GM19023 (cell line): Measurements from ENCODE around the gene DNAJB11.
"Not testable (repeated sequence)": the region's sequence is repeated elsewhere in the genome, so short reads cannot be mapped to it uniquely, and the experiment has no call there.

Experiments
- ATAC-seq: cut with Tn5 transposase; IDR thresholded peaks from one replicate; pipeline ENCODE4 v1.9.1; 2021; ENCODE audit warnings: mild to moderate bottlenecking, moderate library complexity; ENCODE audit not compliant: unreplicated experiment

Gene DNAJB11

DNA sequence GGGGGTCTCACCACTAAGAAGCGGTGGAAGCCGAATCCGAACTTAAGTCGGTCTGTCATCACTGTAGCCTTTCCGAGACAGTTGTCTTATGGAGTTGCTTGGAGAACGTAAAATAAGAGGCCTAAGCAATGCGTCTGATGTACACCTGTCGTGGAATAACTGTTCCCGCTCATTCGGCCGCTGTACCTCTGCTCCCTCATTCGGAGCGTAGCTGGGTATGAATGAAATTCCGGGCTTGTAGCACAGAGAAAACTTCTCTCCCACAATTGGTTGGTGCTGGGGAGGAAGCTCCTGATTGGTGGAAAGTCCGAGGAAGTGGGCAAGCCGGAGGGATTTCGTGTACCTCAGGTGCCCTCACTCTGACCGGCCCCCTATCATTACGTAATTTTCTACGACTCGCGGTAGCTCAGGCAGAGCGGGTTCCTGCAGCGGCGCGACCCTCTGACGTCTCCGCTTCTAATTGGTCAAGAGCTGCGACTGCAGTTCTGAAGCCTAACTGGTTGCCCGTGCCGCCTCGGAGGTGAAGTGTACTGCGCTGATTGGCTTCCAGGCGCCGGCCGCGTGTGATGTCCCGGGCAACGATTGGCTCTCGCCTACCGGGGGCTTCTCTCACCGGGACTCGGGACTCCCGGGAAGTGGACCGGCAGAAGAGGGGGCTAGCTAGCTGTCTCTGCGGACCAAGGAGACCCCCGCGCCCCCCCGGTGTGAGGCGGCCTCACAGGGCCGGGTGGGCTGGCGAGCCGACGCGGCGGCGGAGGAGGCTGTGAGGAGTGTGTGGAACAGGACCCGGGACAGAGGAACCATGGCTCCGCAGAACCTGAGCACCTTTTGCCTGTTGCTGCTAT lies at the start of gene DNAJB11:
DNAJB11 (plus strand) TSS at position 625 of the 845 bp plus-strand sequence; CDS start at position 803, 178 bp downstream.
- ATAC-seq: peak; percentile 86

DNA sequence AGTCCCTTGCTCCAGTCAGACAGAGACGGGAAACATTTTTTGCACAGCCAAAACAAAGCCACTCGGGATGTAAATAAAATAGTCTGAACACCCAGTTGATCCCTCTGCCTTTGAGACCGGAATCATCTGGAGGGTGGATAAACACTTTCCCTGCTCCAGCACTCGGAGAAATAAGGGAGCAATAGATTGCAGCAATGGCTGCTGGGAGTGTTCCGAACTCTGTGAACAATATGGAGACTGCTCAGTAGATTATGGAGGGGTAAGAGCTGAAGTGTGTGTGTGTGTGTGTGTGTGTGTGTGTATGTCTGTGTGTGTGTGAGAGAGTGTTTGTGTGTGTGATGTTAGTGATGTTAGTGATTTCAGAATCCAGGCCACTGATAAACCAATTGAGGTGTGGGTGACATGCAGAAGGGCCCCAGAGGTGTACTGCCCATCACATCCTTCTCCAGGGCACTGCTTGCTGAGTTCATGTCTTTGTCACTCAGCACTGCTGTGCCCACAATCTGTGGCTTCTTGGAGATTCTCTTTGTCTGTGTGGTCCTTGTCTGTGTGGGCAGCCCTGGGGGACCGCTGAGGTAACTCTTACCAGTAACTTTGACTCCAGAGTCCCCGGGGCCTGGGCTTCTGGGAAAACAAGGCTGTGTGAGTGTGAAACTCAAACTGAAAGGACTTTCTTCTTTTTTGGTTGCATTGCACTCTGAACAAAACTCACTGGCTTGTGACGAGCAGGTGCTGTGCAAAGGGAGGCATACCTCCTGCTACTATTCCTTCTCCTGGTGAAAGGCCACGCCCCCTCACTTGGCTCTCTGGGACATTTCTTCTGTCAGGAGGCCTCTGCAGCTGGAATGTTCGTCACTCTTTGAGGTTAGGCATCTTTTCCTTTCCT lies 49.3 kb upstream of the DNAJB11 start:
- ATAC-seq: peak; percentile 62

DNA sequence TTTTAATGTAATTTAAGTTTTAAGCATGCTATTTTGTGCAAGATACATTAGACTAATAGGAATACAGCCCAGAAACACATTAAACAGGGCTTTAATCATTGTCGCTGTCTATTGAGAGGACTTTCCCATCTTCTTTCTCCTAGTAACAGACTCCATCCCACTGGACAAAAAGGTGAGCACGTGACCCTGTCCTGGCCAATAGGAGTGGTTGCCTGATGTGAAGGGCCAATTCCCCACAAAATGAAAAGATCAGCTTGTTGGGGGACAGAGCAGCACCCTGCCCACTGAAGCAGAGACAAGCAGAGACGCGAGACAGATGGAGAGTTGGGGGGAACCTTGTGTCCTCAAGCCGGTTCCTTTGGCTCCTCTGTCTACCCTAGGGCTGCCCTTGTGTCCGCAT lies 47.5 kb upstream of the DNAJB11 start:
- no peak for ATAC-seq

GRCh38 chr3:186523434-186523833 lies 47.1 kb upstream of the DNAJB11 start:
- ATAC-seq: no peak

DNA sequence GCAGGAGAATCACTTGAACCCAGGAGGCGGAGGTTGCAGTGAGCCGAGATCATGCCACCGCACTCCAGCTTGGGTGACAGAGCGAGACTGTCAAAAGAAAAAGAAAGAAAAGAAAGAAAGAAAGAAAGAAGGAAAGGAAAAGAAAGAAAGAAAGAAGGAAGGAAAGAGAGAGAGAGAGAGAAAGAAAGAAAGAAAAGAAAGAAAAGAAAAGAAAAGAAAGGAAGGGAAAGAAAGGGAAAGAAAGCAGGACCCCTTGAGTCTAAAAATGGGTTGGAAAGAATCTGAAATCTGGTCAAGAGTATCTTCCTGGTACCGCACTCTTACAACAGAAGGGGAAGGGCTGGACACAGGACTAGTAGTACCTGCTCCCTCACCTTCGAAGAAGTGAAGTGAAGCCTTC lies 45.9 kb upstream of the DNAJB11 start:
- no peak for ATAC-seq

DNA sequence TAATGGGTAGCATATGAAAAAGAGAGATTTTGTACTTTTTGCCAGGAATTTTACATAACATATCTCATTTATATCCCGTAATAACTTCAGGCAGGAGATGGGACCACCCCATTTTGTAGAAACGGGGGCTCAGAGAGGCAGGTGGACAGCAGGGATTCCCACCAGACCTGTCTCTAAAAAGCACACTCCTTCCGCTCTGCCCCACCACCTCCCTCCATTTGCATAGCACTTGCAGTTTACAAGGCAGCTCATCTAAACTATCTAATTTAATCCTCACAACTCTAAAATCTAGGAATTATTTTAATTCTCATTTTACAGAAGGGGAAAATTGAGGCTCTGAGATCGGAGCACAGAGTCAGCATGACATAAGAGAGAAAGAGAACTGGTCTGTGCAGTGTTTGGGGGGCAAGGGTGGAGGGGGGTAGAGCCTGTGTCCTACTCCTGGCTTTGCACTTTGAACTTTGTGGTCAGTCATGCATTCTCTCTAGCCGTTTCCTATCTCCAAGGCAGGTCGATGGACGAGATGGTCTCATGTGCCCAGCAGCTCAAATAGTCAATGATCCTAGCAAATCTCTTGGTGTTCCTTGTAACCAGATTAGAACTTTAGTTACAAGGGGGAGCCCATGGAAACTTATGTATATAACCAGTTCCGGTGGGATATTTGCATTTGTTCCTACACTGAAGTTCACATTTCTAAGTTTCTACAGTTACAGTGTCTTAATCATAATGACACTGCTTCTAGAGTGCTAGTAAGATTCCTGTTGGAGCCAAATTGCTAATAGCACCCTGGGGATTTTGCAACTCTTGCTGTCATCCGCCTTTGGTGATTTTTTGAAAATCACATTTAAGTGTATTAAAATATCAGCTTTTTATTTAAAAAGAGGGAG lies 44.9 kb upstream of the DNAJB11 start:
- ATAC-seq: peak; percentile 27

DNA sequence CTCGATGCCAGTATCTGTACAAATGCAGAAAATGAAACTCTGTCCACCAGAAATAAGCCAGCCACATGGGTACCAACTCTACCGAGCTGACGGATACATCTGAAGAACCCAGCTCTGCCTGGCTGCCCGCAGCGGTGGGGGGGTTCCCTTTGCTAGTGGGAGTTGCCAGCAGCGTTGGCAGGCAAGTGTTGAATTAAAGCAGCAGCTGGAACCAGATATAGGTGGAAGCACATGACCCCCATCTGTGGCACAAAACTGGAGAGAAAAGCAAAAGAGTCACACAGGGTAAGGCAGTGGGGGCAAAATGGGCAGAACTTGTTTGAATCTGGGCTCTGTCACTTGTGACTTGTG lies 44.3 kb upstream of the DNAJB11 start:
- peak; percentile 37 for ATAC-seq

- no peak for ATAC-seq
Observed at GRCh38 chr3:186529201-186529999, 41.1 kb upstream of the DNAJB11 start.

DNA sequence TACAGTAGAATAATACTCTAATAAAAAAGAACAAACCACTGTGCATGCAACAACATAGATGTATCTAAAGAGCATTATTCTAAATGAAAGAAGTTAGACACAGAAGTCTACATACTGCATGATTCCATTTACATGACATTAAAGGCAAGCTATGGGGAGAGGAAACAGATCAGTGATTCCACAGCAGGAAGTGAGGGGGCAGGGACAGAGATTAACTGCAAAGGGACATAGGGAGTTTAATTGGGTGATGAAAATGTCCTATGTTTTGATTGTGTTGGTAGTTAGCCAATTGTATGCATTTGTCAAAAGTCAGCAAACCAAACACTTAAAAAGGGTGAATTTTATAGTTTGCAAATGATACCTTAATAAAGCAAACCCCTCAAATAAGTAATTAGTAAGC lies 40.1 kb upstream of the DNAJB11 start:
- no peak for ATAC-seq

DNA sequence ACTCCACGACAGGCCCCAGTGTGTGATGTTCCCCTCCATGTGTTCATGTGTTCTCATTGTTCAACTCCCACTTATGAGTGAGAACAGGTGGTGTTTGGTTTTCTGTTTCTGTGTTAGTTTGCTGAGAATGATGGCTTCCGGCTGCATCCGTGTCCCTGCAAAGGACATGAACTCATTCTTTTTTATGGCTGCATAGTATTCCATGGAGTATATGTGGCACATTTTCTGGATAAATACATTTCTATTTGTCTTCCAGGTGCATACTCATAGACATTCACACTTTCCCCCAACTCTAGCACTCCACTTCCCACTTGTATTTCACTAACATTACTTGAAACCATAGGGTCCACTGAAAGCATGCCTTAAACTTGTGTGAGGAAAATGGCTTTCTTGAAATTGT lies 38.8 kb upstream of the DNAJB11 start:
- not testable (repeated sequence) for ATAC-seq

- ATAC-seq: peak; percentile 52
Observed at GRCh38 chr3:186532598-186533072, 37.9 kb upstream of the DNAJB11 start.

DNA sequence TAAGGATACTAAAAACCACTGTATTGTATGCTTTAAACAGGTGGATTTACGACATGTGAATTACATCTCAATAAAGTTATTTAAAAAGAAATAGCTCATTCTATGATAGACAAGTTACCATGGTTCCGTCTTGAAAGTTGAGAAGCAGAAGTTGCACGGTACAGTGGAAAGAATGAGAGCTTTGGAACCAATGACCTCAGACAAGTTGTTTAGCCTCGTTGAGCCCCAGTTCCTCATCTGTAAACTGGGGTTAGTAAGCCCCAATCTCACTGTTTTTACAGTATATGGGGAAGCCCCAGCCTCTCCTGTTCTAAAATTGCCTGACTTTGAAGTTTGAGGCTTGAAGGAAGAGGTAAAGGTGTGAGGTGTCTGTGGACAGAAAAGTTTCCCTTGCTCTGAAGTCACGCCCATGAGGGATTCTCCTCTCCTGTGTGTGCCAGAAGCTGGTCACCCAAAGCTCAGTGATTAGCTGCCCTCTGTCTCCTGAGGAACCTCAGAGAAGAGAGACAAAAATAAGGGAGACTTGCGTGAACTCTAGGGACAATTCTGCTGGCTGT lies 36.3 kb upstream of the DNAJB11 start:
- ATAC-seq: peak; percentile 79

- no peak for ATAC-seq
Observed at GRCh38 chr3:186536883-186537844, 33.4 kb upstream of the DNAJB11 start.

- peak; percentile 36 for ATAC-seq
Observed at GRCh38 chr3:186538779-186539178, 31.7 kb upstream of the DNAJB11 start.

DNA sequence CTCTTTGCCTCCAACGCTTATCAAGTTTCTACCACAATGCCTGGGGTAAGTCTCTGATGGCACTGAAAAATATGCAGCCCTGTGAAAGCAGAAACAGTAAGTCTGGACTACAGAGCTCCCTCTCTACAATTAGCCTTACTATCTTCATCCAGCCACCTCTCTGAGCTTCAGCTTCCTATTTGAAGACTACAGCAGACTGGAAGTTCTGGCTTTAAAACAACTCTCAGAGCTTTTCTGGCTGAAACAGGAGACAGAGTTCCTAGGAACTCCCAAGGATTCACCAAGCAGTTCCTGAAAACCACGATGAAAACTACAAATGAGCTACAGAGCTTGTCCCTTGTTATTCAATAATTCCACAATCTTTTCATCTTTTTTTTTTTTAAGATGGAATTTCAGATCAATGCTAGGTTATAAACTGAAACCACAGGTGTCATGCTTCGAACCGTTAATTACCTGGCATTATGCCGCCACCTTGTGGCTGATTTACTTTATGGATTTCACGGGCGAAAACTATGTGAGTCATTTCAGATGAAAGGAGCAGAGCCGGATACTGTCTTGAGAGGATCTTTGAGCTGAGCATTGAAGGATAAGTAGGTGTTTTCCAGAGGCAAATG lies 30.2 kb upstream of the DNAJB11 start:
- peak; percentile 50 for ATAC-seq

DNA sequence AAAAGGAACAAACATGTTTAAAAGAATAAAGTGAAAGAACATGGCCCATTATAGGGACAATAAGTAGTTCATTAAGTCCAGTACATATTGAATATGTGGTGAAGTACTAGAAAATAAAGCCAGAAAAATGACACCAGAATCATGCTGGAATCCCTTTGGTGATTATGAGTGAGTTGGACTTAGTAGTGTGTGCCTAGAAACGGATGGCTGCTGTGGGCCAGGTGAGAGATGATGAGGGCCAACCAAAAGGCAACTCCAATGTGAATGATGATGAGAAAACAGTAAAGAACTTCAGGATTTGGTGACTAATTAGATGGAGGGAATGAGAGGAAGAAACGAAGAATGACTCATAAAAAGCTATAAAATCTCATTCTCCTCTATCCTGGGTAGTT lies 29.7 kb upstream of the DNAJB11 start:
- no peak for ATAC-seq

GRCh38 chr3:186544281-186544680 lies 26.2 kb upstream of the DNAJB11 start, which contains the start of gene CRYGS:
Gene CRYGS, minus strand, starts transcription at chr3:186544380. Its CDS starts 54 bp downstream, at chr3:186544326.
- no peak for ATAC-seq

DNA sequence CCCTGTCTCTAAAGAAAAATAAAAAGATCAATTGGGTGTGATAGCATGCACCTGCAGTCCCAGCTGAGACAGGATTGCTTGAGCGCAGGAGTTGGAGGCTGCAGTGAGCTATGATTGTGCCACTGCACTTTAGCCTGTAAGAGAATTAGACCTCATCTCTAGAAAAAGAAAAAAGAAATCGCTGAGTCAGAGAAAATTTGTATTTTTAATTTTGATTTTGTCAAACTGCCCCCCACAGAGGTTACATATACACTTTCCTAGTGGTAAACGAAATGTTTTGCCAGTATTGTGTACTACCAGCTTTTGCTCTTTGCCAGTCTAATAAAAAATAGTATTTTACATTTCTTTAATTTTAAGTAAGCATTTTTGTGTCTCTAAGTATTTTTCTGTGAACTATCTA lies 21.0 kb upstream of the DNAJB11 start:
- ATAC-seq: no peak
